ENCODE data around the gene PDE8A. TPM values are rescaled to one million over a fixed set of nuclear protein-coding genes. Genes with fewer than 3 reads are reported as not detected.
"Not testable (repeated sequence)": the region's sequence is repeated elsewhere in the genome, so short reads cannot be mapped to it uniquely, and the experiment has no call there.

Gene PDE8A
- total RNA-seq, 2 experiments from 2014 or later = 23.2 to 24.4 TPM

GRCh38 chr15:85011160-85011571 lies 29.5 kb downstream of the PDE8A start:
- no peak for DNase-seq
- ChIA-PET CTCF (interaction anchor here (0.8 to 1.1 kb wide), 2 partner anchors 22 to 33 kb away, joined by 3 read pairs; no protein-coding TSS in a partner anchor), POLR2A (interaction anchor here (0.6 kb wide), 1 partner anchor 23 kb away, joined by 3 read pairs; no protein-coding TSS in a partner anchor)
- no peaks in the 10 kb centered on the region for H3K27me3 Mint-ChIP-seq
- intact Hi-C loops (cut with micrococcal nuclease) = no loop called here
- no peak overlapping the region for H3K4me3 Mint-ChIP-seq
- peaks cover 22% of the 10 kb centered on the region for H3K4me1 Mint-ChIP-seq (ENCODE audit: low read depth)
- peaks cover 3% of the 10 kb centered on the region for H3K36me3 Mint-ChIP-seq (ENCODE audit: low read depth)
- no peak for ATAC-seq
- H3K9me3 Mint-ChIP-seq = peaks cover 2% of the 10 kb centered on the region
- H3K27ac Mint-ChIP-seq = no peak overlapping the region
- no peak for TF ChIP-seq CTCF (IDR thresholded peaks at IDR 0.05)

GRCh38 chr15:85011724-85012123 lies 30.1 kb downstream of the PDE8A start:
- peaks cover 22% of the 10 kb centered on the region for H3K4me1 Mint-ChIP-seq (ENCODE audit: low read depth)
- CTCF ChIA-PET; H3K4me3 Mint-ChIP-seq; ATAC-seq; intact Hi-C loops (cut with micrococcal nuclease); H3K36me3 Mint-ChIP-seq (ENCODE audit: low read depth); DNase-seq; POLR2A ChIA-PET; H3K9me3 Mint-ChIP-seq; H3K27me3 Mint-ChIP-seq; H3K27ac Mint-ChIP-seq: not testable (repeated sequence)

GRCh38 chr15:85013785-85014184 lies 32.1 kb downstream of the PDE8A start:
- intact Hi-C loops (cut with micrococcal nuclease) = no loop called here
- no peak for TF ChIP-seq CTCF (IDR thresholded peaks at IDR 0.05)
- peaks cover 16% of the 10 kb centered on the region for H3K4me1 Mint-ChIP-seq (ENCODE audit: low read depth)
- no peak for DNase-seq
- peaks cover 2% of the 10 kb centered on the region for H3K9me3 Mint-ChIP-seq
- ChIA-PET POLR2A (no interaction called here), CTCF (no interaction called here)
- peaks cover 3% of the 10 kb centered on the region for H3K36me3 Mint-ChIP-seq (ENCODE audit: low read depth)
- no peak overlapping the region for H3K4me3 Mint-ChIP-seq
- H3K27me3 Mint-ChIP-seq = no peaks in the 10 kb centered on the region
- ATAC-seq = no peak
- no peak overlapping the region for H3K27ac Mint-ChIP-seq

- no peak overlapping the region for H3K27ac Mint-ChIP-seq
- TF ChIP-seq CTCF (IDR thresholded peaks at IDR 0.05) = no peak
- H3K4me3 Mint-ChIP-seq = no peak overlapping the region
- ChIA-PET POLR2A (no interaction called here), CTCF (no interaction called here)
- H3K9me3 Mint-ChIP-seq = peaks cover 2% of the 10 kb centered on the region
- no peak for ATAC-seq
- no peak for DNase-seq
- H3K27me3 Mint-ChIP-seq = no peaks in the 10 kb centered on the region
- H3K4me1 Mint-ChIP-seq (ENCODE audit: low read depth) = peaks cover 14% of the 10 kb centered on the region
- H3K36me3 Mint-ChIP-seq (ENCODE audit: low read depth) = peaks cover 3% of the 10 kb centered on the region
- intact Hi-C loops (cut with micrococcal nuclease) = no loop called here
Measured at GRCh38 chr15:85014932-85015331, 33.3 kb downstream of the PDE8A start.

GRCh38 chr15:85016275-85016674 lies 34.6 kb downstream of the PDE8A start:
- ATAC-seq (no peak), DNase-seq (no peak)
- Mint-ChIP-seq H3K4me3 (no peak overlapping the region), H3K36me3 (ENCODE audit: low read depth) (no peaks in the 10 kb centered on the region), H3K4me1 (ENCODE audit: low read depth) (peaks cover 8% of the 10 kb centered on the region), H3K27me3 (no peaks in the 10 kb centered on the region), H3K9me3 (no peaks in the 10 kb centered on the region), H3K27ac (no peak overlapping the region)
- ChIA-PET CTCF (no interaction called here), POLR2A (interaction anchor here (1.5 kb wide), 1 partner anchor 36 kb away, joined by 5 read pairs; no protein-coding TSS in a partner anchor)
- TF ChIP-seq CTCF (IDR thresholded peaks at IDR 0.05) = no peak
- intact Hi-C loops (cut with micrococcal nuclease) = no loop called here
